Ramos (cell line): ENCODE data around the gene HOMEZ.

Experiments used
- in situ Hi-C: fragments of 300-500 bp; cut with MboI; formaldehyde crosslinking; loops from one replicate; pipeline ENCODE4 v1.14.3; 2022; ENCODE audit warnings: low sequenced_read_pairs; ENCODE audit not compliant: unreplicated experiment

The HOMEZ gene

GRCh38 chr14:23286020-23286901, at the start of gene HOMEZ:
Gene HOMEZ, minus strand, starts transcription at chr14:23286132. Its CDS starts 180 bp downstream, at chr14:23285952.
- in situ Hi-C loops, result no loop called here

GRCh38 chr14:23335623-23336022, 49.7 kb upstream of the HOMEZ start:
- in situ Hi-C loops, result no loop called here

GRCh38 chr14:23327947-23328744, 42.2 kb upstream of the HOMEZ start:
- in situ Hi-C loops, result loop anchor here (10.0 kb wide), 1 partner anchor 227 kb away; the partner anchor contains the start of genes THTPA and ZFHX2

- in situ Hi-C loops, result loop anchor here (10.0 kb wide), 1 partner anchor 228 kb away; the partner anchor contains the start of genes THTPA and ZFHX2
These were observed 40.8 kb upstream of the HOMEZ start for GRCh38 chr14:23326491-23327332.

- in situ Hi-C loops, result loop anchor here (10.0 kb wide), 1 partner anchor 229 kb away; the partner anchor contains the start of genes THTPA and ZFHX2
These were observed 39.8 kb upstream of the HOMEZ start for GRCh38 chr14:23325746-23326145.

GRCh38 chr14:23324993-23325392, 39.1 kb upstream of the HOMEZ start:
- in situ Hi-C loops, result loop anchor here (10.0 to 25.0 kb wide), 2 partner anchors 230 to 837 kb away; partner anchors contain the start of genes IRF9, REC8, THTPA and ZFHX2

- in situ Hi-C loops, result loop anchor here (10.0 to 25.0 kb wide), 2 partner anchors 230 to 838 kb away; partner anchors contain the start of genes IRF9, REC8, THTPA and ZFHX2
These were observed 38.5 kb upstream of the HOMEZ start for GRCh38 chr14:23324455-23324846.

GRCh38 chr14:23323838-23324454, 38.0 kb upstream of the HOMEZ start:
- in situ Hi-C loops, result loop anchor here (10.0 to 25.0 kb wide), 2 partner anchors 231 to 838 kb away; partner anchors contain the start of genes IRF9, REC8, THTPA and ZFHX2

GRCh38 chr14:23322568-23323517, 36.9 kb upstream of the HOMEZ start:
- in situ Hi-C loops, result loop anchor here (10.0 to 25.0 kb wide), 2 partner anchors 232 to 839 kb away; partner anchors contain the start of genes IRF9, REC8, THTPA and ZFHX2

GRCh38 chr14:23321572-23322547, 35.9 kb upstream of the HOMEZ start:
- in situ Hi-C loops, result loop anchor here (10.0 to 25.0 kb wide), 2 partner anchors 233 to 840 kb away; partner anchors contain the start of genes IRF9, REC8, THTPA and ZFHX2

- in situ Hi-C loops, result loop anchor here (10.0 to 25.0 kb wide), 2 partner anchors 234 to 841 kb away; partner anchors contain the start of genes IRF9, REC8, THTPA and ZFHX2
These were observed 34.9 kb upstream of the HOMEZ start, which contains the start of gene PABPN1 for GRCh38 chr14:23320584-23321571. Gene PABPN1, plus strand, starts transcription at chr14:23321457. Its CDS starts 13 bp downstream, at chr14:23321470.

- in situ Hi-C loops, result loop anchor here (10.0 to 25.0 kb wide), 2 partner anchors 235 to 842 kb away; partner anchors contain the start of genes IRF9, REC8, THTPA and ZFHX2
These were observed 34.0 kb upstream of the HOMEZ start for GRCh38 chr14:23319746-23320583.

GRCh38 chr14:23316300-23316699, 30.4 kb upstream of the HOMEZ start:
- in situ Hi-C loops, result loop anchor here (25.0 kb wide), 1 partner anchor 846 kb away; the partner anchor contains the start of genes IRF9 and REC8

- in situ Hi-C loops, result loop anchor here (25.0 kb wide), 1 partner anchor 852 kb away; the partner anchor contains the start of genes IRF9 and REC8
These were observed 24.6 kb upstream of the HOMEZ start for GRCh38 chr14:23310546-23310945.
